ENCODE results near the gene KRTAP10-2. TPM values are rescaled to one million over a fixed set of nuclear protein-coding genes. Genes with fewer than 3 reads are reported as not detected.
"Not testable (repeated sequence)": the region's sequence is repeated elsewhere in the genome, so short reads cannot be mapped to it uniquely, and the experiment has no call there.

Gene KRTAP10-2
- total RNA-seq, 1 donor from 2014 or later, result not detected

GRCh38 chr21:44558695-44559094 lies 7.4 kb upstream of the KRTAP10-2 start, which contains the start of gene KRTAP10-3:
KRTAP10-3 (minus strand) TSS chr21:44558795; CDS start chr21:44558715, 80 bp downstream.
- H3K4me1 ChIP-seq, result no peaks in the 10 kb centered on the region
- intact Hi-C loops (cut with DNase I), result no loop called here
- peaks cover 10% of the 10 kb centered on the region for H3K27me3 ChIP-seq (ENCODE audit: low read depth)
- TF ChIP-seq CTCF (IDR thresholded peaks at IDR 0.05), result no peak
- no peak within 1 kb of the TSS for H3K27ac ChIP-seq
- H3K9me3 ChIP-seq, result no peaks in the 10 kb centered on the region
- ATAC-seq (no peak), DNase-seq (peak; percentile 28)
- no peaks in the 10 kb centered on the region for H3K36me3 ChIP-seq
- no peak within 1 kb of the TSS for H3K4me3 ChIP-seq

DNA sequence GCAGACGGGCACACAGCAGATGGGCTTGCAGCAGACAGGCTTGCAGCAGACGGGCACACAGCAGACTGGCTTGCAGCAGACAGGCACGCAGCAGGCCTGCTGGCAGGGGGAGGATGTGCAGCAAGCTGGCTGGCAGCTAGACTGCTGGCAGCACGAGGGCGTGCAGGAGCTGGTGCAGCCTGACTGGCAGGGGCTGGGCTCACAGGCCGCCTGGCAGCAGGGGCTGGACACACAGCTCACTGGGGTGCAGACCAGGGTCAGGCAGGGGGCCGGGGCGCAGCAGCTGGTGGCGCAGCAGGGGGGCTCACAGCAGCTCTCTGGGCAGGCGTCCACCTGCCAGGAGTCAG lies 7.0 kb upstream of the KRTAP10-2 start:
- ATAC-seq, DNase-seq: not testable (repeated sequence)

DNA sequence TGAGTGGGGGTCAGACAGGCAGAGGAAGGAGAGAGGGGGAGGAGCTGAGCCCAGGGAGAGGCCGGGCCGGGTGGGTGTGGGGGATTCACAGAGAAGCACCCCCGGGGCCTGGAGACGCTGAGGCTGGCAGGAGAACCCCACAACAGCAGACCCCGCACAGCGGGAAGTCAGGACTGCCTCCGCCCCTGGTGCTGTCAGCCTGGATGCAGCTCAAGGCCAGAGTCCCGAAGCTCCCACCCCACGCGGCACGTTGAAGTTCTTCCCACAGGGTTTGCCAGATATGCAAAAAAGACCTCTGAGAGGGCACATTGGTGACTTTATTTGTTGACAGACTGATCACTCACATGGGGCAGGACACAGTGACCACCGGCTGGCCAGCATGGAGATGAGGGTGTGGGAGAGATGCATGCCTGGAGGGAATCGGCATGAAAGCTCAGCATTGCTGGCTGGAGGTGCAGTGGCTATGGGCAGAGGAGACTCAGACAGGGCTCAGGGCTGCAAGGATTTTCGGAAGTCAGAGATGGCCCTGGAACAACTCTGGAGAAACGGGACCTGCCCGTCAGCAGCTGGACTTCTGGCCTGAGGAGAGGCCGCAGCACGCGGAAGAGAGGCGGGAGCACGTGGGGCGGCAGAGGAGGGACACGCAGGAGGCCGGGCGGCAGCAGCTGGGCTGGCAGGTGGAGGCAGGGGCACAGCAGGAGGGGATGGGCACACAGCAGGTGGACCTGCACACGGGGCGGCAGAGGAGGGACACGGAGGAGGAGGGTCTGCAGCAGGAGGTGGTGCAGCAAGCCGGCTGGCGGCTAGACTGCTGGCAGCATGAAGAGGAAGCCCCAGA lies 6.4 kb upstream of the KRTAP10-2 start:
- Histone ChIP-seq H3K36me3 (no peaks in the 10 kb centered on the region), H3K4me1 (no peaks in the 10 kb centered on the region), H3K27ac (no peak overlapping the region), H3K9me3 (no peaks in the 10 kb centered on the region), H3K4me3 (no peak overlapping the region), H3K27me3 (ENCODE audit: low read depth) (peaks cover 10% of the 10 kb centered on the region)
- no peak for TF ChIP-seq CTCF (IDR thresholded peaks at IDR 0.05)
- ATAC-seq (no peak), DNase-seq (peak; percentile 39)
- intact Hi-C loops (cut with DNase I), result no loop called here

More for the DNA sequence above, 7.0 kb upstream of the KRTAP10-2 start:
- H3K4me3 ChIP-seq; H3K36me3 ChIP-seq; H3K27me3 ChIP-seq (ENCODE audit: low read depth); H3K9me3 ChIP-seq; H3K4me1 ChIP-seq; H3K27ac ChIP-seq; intact Hi-C loops (cut with DNase I): not testable (repeated sequence)

DNA sequence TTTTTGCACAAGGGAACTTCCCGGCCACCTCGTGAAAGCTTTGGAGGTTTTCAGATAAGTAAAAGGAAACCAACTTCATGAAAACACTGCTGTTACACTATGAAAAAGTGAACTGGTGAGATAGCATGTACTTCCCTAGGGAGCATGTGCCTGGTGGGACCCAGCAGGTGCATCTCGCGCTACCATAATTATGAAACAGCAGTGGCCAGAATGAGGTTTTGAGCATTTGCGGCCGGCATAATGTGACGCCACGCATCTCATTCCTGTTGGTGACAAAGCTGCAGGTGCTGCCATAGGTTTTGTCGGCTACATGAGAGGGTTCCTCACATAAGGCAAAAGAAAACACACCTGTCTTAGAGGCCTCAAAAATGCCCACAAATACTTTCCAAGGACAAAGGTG lies 5.6 kb upstream of the KRTAP10-2 start:
- TF ChIP-seq CTCF (IDR thresholded peaks at IDR 0.05), result no peak
- ATAC-seq (no peak), DNase-seq (no peak)
- Histone ChIP-seq H3K27ac (no peak overlapping the region), H3K36me3 (no peaks in the 10 kb centered on the region), H3K4me1 (no peaks in the 10 kb centered on the region), H3K9me3 (no peaks in the 10 kb centered on the region), H3K27me3 (ENCODE audit: low read depth) (peaks cover 10% of the 10 kb centered on the region), H3K4me3 (no peak overlapping the region)
- intact Hi-C loops (cut with DNase I), result no loop called here

- H3K27me3 ChIP-seq (ENCODE audit: low read depth), result peaks cover 10% of the 10 kb centered on the region
- H3K36me3 ChIP-seq, result no peaks in the 10 kb centered on the region
- ATAC-seq (peak in 1 of 2 donors; percentile 21), DNase-seq (peak; percentile 14)
- intact Hi-C loops (cut with DNase I), result no loop called here
- H3K9me3 ChIP-seq, result no peaks in the 10 kb centered on the region
- H3K4me1 ChIP-seq, result no peaks in the 10 kb centered on the region
- no peak overlapping the region for H3K27ac ChIP-seq
- no peak overlapping the region for H3K4me3 ChIP-seq
- TF ChIP-seq CTCF (IDR thresholded peaks at IDR 0.05), result no peak
Measured at GRCh38 chr21:44555200-44555875, 4.0 kb upstream of the KRTAP10-2 start.

- Histone ChIP-seq H3K36me3 (no peaks in the 10 kb centered on the region), H3K4me3 (no peak overlapping the region), H3K4me1 (no peaks in the 10 kb centered on the region), H3K27ac (no peak overlapping the region), H3K9me3 (no peaks in the 10 kb centered on the region), H3K27me3 (ENCODE audit: low read depth) (peaks cover 3% of the 10 kb centered on the region)
- ATAC-seq, result no peak
- no peak for TF ChIP-seq CTCF (IDR thresholded peaks at IDR 0.05)
- peak; percentile 28 for DNase-seq
- intact Hi-C loops (cut with DNase I), result no loop called here
Measured at GRCh38 chr21:44552681-44553080, 1.4 kb upstream of the KRTAP10-2 start.
